Body of pancreas (tissue), 4 donors: ENCODE data around the gene OPN1LW.
"Not testable (repeated sequence)": the region's sequence is repeated elsewhere in the genome, so short reads cannot be mapped to it uniquely, and the experiment has no call there.

Experiments
- CTCF ChIP-seq, 7 experiments: fragments of 450-650 bp in 4 of 7; fragments of 200-600 bp in 3 of 7; sonication (generic) in 3 of 7; IDR thresholded peaks; one replicate each; pipeline ENCODE4 v1.5.1; 2016 to 2019; ENCODE audit warnings: antibody characterized with exemption in 7 of 7
- POLR2A ChIP-seq, 3 donors: fragments of 450-650 bp; IDR thresholded peaks; one replicate each; pipeline ENCODE4 v1.6.1; 2016; ENCODE audit warnings: antibody characterized with exemption in 3 of 3, mild to moderate bottlenecking in 2 of 3

GRCh38 chrX:154192846-154193245, 48.8 kb downstream of the OPN1LW start:
- TF ChIP-seq CTCF, POLR2A (IDR thresholded peaks at IDR 0.05): not testable (repeated sequence)
